HepG2 (cell line): ENCODE results near the gene C19orf44. TPM values are rescaled to one million over a fixed set of nuclear protein-coding genes. Genes with fewer than 3 reads are reported as not detected.
A peak's percentile ranks its signal among the peaks of the same experiment; 100 is the strongest.

Experiments used
- GABPA ChIP-seq, 2 experiments: IDR thresholded peaks; 2 replicates each; pipeline ENCODE4 v1.6.1; 2011 to 2016; ENCODE audit warnings: low read depth in 2 of 2, low read length in 1 of 2, missing biosample characterization in 1 of 2, missing genetic modification characterization in 1 of 2
- NR2F1 ChIP-seq, 2 experiments: fragments of 450-650 bp in 1 of 2; formaldehyde crosslinking in 1 of 2; IDR thresholded peaks; 2 replicates each; pipeline versions ENCODE4 v1.5.0 to v1.6.1; 2016 to 2020; ENCODE audit warnings: mild to moderate bottlenecking in 1 of 2, missing compliant biosample characterization in 1 of 2, missing genetic modification reagents in 1 of 2, moderate library complexity in 1 of 2
- NR2F6 ChIP-seq, 2 experiments: IDR thresholded peaks; 2 replicates each; pipeline ENCODE4 v1.6.1; 2016; ENCODE audit warnings: antibody characterized with exemption in 1 of 2, mild to moderate bottlenecking in 1 of 2
- POLR2G ChIP-seq: fragments of 200-400 bp; formaldehyde crosslinking; IDR thresholded peaks from 2 replicates; pipeline ENCODE4 v1.6.1; 2018; ENCODE audit warnings: mild to moderate bottlenecking, low read depth, low read length, moderate library complexity
- SAP130 ChIP-seq: IDR thresholded peaks from 2 replicates; pipeline ENCODE4 v1.6.1; 2016; ENCODE audit warnings: low read depth
- ZNF180 ChIP-seq: sonication (generic); formaldehyde crosslinking; IDR thresholded peaks from 2 replicates; pipeline ENCODE4 v1.4.0; 2020; ENCODE audit warnings: low read depth, missing genetic modification reagents, borderline replicate concordance
- ZNF335 ChIP-seq: sonication (generic); formaldehyde crosslinking; IDR thresholded peaks from 2 replicates; pipeline ENCODE4 v1.4.0; 2020; ENCODE audit warnings: missing genetic modification reagents
- ZNF614 ChIP-seq: IDR thresholded peaks from 2 replicates; pipeline ENCODE4 v1.6.1; 2018; ENCODE audit warnings: missing biosample characterization, missing genetic modification reagents, inconsistent platforms, borderline replicate concordance
- polyA plus RNA-seq, 8 experiments: library from polyadenylated mRNA; depleted of rRNA in 3 of 8; stranded (reverse) in 7 of 8; unstranded in 1 of 8; fragments of >200 nt; fragmentation: Illumina TruSeq in 4 of 8; extraction: Trizol in 4 of 8; gene quantifications; 2 replicates each; pipeline versions ENCODE4 v1.2.1 to v1.2.3, GENCODE V29; 2011 to 2016; ENCODE audit warnings: low read depth in 4 of 8, missing spikeins in 1 of 8, mixed read lengths in 1 of 8; ENCODE audit not compliant: insufficient read depth in 1 of 8
- total RNA-seq, 5 experiments: library from RNA; depleted of rRNA; stranded (reverse); fragments of >200 nt; fragmentation: Illumina TruSeq; extraction: Trizol; gene quantifications; 2 replicates each; pipeline ENCODE4 v1.2.3, GENCODE V29; 2016; ENCODE audit warnings: low read depth in 1 of 5
- TF ChIP-seq, protein P1 (sequence below): sonication (generic); formaldehyde crosslinking; IDR thresholded peaks from 2 replicates; pipeline ENCODE4 v1.5.1; 2020; ENCODE audit warnings: missing genetic modification reagents, mild to moderate bottlenecking, borderline replicate concordance
- TF ChIP-seq, protein P2 (sequence below): sonication (generic); formaldehyde crosslinking; IDR thresholded peaks from 2 replicates; pipeline ENCODE4 v1.8.0; 2022; ENCODE audit warnings: missing genetic modification reagents, mild to moderate bottlenecking, borderline replicate concordance
- TF ChIP-seq, protein P3 (sequence below): sonication (generic); formaldehyde crosslinking; IDR thresholded peaks from 2 replicates; pipeline ENCODE4 v1.4.0; 2020; ENCODE audit warnings: mild to moderate bottlenecking, missing genetic modification reagents
- TF ChIP-seq, protein P4 (sequence below), 2 experiments: fragments of 450-650 bp in 1 of 2; sonication (generic) in 1 of 2; formaldehyde crosslinking in 1 of 2; IDR thresholded peaks; 2 replicates each; pipeline versions ENCODE4 v1.6.1 to v1.8.0; 2016 to 2022; ENCODE audit warnings: antibody characterized with exemption in 1 of 2, mild to moderate bottlenecking in 1 of 2, missing genetic modification reagents in 1 of 2

The C19orf44 gene
- total and polyA plus RNA-seq, 2 of the 13 experiments (the other 11 are each of a cell fraction or from before 2014, with no cell fraction given), result 3.2 to 4.3 TPM

DNA sequence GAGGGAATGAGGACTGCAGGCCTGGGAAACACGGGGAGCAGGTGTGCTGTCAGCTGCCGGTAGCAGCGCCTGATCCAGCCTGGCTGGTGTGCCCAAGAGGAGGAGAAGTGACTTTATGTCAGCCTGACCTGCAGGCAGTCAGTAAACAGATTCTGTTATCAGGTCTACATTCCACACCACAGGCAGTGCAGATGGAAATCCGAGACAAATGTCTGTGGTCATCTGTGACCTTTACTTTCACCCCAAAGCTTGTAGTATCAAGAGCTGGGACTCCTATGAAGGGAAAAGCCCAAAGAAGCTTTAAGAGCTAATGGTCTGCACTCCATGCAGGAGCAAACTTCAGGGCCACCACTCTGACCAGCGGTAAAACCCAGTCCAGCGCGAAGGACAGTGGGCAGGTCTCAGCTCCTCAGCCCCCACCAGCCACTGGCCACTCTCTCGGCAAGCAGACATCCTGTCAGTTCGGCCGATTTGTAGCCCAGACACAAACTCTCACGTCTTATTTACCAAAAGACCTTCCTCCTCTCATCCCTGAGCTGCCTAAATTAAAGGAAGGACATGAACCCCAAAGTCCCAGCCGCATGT is 32.1 kb upstream of the C19orf44 start (continued):
- TF ChIP-seq, protein P1, sequence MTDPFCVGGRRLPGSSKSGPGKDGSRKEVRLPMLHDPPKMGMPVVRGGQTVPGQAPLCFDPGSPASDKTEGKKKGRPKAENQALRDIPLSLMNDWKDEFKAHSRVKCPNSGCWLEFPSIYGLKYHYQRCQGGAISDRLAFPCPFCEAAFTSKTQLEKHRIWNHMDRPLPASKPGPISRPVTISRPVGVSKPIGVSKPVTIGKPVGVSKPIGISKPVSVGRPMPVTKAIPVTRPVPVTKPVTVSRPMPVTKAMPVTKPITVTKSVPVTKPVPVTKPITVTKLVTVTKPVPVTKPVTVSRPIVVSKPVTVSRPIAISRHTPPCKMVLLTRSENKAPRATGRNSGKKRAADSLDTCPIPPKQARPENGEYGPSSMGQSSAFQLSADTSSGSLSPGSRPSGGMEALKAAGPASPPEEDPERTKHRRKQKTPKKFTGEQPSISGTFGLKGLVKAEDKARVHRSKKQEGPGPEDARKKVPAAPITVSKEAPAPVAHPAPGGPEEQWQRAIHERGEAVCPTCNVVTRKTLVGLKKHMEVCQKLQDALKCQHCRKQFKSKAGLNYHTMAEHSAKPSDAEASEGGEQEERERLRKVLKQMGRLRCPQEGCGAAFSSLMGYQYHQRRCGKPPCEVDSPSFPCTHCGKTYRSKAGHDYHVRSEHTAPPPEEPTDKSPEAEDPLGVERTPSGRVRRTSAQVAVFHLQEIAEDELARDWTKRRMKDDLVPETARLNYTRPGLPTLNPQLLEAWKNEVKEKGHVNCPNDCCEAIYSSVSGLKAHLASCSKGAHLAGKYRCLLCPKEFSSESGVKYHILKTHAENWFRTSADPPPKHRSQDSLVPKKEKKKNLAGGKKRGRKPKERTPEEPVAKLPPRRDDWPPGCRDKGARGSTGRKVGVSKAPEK (CRISPR knock-in tag), result no peak
- TF ChIP-seq GABPA (IDR thresholded peaks at IDR 0.05; ENCODE audit: low read depth, low read length) (no peak), GABPA (CRISPR knock-in tag; IDR thresholded peaks at IDR 0.05; ENCODE audit: low read depth) (no peak; the same call in 1 of the 2 replicates), NR2F6 (IDR thresholded peaks at IDR 0.05) (peak; percentile 82), NR2F6 (CRISPR knock-in tag; IDR thresholded peaks at IDR 0.05) (peak; percentile 92), NR2F1 (CRISPR knock-in tag; IDR thresholded peaks at IDR 0.05) (peak; percentile 42 to 53; a peak in 2 of 4 replicates), POLR2G (no peak), ZNF614 (CRISPR knock-in tag) (no peak), ZNF180 (CRISPR knock-in tag) (no peak), ZNF335 (peak; percentile 46; the same call in 1 of the 2 replicates), SAP130 (peak; percentile 90)
- TF ChIP-seq, protein P2, sequence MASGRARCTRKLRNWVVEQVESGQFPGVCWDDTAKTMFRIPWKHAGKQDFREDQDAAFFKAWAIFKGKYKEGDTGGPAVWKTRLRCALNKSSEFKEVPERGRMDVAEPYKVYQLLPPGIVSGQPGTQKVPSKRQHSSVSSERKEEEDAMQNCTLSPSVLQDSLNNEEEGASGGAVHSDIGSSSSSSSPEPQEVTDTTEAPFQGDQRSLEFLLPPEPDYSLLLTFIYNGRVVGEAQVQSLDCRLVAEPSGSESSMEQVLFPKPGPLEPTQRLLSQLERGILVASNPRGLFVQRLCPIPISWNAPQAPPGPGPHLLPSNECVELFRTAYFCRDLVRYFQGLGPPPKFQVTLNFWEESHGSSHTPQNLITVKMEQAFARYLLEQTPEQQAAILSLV (CRISPR knock-in tag), result no peak
- TF ChIP-seq, protein P3, sequence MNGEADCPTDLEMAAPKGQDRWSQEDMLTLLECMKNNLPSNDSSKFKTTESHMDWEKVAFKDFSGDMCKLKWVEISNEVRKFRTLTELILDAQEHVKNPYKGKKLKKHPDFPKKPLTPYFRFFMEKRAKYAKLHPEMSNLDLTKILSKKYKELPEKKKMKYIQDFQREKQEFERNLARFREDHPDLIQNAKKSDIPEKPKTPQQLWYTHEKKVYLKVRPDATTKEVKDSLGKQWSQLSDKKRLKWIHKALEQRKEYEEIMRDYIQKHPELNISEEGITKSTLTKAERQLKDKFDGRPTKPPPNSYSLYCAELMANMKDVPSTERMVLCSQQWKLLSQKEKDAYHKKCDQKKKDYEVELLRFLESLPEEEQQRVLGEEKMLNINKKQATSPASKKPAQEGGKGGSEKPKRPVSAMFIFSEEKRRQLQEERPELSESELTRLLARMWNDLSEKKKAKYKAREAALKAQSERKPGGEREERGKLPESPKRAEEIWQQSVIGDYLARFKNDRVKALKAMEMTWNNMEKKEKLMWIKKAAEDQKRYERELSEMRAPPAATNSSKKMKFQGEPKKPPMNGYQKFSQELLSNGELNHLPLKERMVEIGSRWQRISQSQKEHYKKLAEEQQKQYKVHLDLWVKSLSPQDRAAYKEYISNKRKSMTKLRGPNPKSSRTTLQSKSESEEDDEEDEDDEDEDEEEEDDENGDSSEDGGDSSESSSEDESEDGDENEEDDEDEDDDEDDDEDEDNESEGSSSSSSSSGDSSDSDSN (CRISPR knock-in tag), result peak; percentile 37; the same call in 1 of the 2 replicates
- TF ChIP-seq, protein P4, sequence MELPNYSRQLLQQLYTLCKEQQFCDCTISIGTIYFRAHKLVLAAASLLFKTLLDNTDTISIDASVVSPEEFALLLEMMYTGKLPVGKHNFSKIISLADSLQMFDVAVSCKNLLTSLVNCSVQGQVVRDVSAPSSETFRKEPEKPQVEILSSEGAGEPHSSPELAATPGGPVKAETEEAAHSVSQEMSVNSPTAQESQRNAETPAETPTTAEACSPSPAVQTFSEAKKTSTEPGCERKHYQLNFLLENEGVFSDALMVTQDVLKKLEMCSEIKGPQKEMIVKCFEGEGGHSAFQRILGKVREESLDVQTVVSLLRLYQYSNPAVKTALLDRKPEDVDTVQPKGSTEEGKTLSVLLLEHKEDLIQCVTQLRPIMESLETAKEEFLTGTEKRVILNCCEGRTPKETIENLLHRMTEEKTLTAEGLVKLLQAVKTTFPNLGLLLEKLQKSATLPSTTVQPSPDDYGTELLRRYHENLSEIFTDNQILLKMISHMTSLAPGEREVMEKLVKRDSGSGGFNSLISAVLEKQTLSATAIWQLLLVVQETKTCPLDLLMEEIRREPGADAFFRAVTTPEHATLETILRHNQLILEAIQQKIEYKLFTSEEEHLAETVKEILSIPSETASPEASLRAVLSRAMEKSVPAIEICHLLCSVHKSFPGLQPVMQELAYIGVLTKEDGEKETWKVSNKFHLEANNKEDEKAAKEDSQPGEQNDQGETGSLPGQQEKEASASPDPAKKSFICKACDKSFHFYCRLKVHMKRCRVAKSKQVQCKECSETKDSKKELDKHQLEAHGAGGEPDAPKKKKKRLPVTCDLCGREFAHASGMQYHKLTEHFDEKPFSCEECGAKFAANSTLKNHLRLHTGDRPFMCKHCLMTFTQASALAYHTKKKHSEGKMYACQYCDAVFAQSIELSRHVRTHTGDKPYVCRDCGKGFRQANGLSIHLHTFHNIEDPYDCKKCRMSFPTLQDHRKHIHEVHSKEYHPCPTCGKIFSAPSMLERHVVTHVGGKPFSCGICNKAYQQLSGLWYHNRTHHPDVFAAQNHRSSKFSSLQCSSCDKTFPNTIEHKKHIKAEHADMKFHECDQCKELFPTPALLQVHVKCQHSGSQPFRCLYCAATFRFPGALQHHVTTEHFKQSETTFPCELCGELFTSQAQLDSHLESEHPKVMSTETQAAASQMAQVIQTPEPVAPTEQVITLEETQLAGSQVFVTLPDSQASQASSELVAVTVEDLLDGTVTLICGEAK (IDR thresholded peaks at IDR 0.05), result no peak
- TF ChIP-seq, protein P4 (CRISPR knock-in tag; IDR thresholded peaks at IDR 0.05), result no peak
